Mammary epithelial cell (primary cell): Measurements from ENCODE around the gene PDIA5.

ENCODE experiments used
- EZH2 ChIP-seq: IDR thresholded peaks from 2 replicates; pipeline ENCODE4 v1.6.1; 2012; ENCODE audit warnings: low read length, inconsistent platforms, borderline replicate concordance
- TF ChIP-seq, protein P1 (sequence below), 2 donors: IDR thresholded peaks in 1 of 2; conservative IDR thresholded peaks in 1 of 2; 2 replicates each; pipeline ENCODE4 v1.5.1; 2011 to 2012; ENCODE audit warnings: inconsistent platforms in 2 of 2, low read length in 2 of 2, mild to moderate bottlenecking in 2 of 2, control low read depth in 1 of 2, low read depth in 1 of 2; ENCODE audit not compliant: insufficient read depth in 1 of 2; ENCODE audit errors: extremely low read depth in 1 of 2

DNA sequence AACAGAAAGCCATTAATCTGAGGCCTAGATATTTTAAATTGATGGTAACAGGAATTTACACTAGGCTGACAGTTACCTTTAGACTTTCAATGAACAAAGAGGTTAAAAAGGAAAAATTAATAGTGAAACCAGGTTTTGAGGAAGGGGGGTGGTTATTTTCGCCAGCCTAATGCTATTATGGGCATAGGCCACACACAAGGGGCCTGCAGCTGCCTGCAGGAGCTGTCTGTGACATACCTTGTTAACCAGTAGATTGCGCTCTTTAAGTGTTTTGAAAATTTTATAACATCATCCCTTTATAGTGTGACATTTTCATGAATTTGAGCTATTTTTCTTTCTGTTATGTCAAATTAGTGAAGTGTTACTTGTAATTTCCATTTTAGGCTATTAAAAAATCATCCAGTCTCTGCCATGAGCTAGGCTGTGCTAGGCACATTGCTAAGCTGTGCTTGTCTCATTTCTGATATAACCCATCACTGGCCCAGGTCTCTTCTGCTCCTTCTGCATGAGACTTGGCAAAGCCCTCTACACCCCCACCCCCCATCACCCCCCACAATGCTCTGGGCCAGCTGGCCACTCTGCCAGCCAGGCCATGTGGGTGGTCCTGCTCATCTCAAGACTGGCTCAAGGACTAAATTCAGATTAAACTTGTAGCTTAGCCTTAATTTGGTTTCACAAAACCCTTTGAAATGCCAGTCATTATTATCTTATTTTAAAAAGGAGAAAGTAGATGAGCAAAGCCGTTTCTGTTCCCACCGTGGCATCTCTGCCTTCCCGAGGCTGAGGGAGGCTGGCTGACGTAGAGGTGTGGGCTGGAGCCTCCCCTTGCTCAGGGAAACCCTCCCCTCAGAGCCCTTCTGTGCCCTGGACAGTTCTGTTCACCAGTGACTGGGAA lies 86.5 kb downstream of the PDIA5 start:
- TF ChIP-seq, protein P1, sequence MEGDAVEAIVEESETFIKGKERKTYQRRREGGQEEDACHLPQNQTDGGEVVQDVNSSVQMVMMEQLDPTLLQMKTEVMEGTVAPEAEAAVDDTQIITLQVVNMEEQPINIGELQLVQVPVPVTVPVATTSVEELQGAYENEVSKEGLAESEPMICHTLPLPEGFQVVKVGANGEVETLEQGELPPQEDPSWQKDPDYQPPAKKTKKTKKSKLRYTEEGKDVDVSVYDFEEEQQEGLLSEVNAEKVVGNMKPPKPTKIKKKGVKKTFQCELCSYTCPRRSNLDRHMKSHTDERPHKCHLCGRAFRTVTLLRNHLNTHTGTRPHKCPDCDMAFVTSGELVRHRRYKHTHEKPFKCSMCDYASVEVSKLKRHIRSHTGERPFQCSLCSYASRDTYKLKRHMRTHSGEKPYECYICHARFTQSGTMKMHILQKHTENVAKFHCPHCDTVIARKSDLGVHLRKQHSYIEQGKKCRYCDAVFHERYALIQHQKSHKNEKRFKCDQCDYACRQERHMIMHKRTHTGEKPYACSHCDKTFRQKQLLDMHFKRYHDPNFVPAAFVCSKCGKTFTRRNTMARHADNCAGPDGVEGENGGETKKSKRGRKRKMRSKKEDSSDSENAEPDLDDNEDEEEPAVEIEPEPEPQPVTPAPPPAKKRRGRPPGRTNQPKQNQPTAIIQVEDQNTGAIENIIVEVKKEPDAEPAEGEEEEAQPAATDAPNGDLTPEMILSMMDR (conservative IDR thresholded peaks at IDR 0.05 in 1 of 2, IDR thresholded peaks at IDR 0.05 in 1 of 2; ENCODE audit: extremely low read depth in 1 of 2, insufficient read depth in 1 of 2, low read depth in 1 of 2, low read length in 2 of 2) = no peak
- no peak for TF ChIP-seq EZH2
